Kasumi-1 (cell line): ENCODE measurements around the gene ADGRL3.
"Not testable (repeated sequence)": the region's sequence is repeated elsewhere in the genome, so short reads cannot be mapped to it uniquely, and the experiment has no call there.

Source experiments
- DNase-seq, 2 experiments: peaks; one replicate each; lab custom pipeline; 2025; lab: John Stamatoyannopoulos, UW

ADGRL3 gene

DNA sequence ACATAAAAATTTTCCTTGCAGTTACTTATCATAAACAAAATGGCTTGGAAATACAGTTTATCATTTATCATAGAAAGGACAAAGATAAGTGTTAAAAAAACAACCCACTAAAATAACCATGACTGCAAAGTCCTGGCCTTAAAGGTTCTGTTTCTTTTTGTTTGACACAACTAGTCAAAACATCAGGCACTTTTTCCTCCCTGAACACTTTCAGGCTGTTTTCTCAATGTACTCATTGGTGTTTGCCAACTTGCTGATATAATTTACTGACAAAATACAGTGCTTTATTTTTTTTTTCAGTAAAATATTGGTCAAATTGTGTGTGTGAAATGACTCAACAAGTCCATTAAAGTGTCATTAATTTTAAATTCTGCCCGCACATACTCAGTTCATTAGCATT, 156.6 kb downstream of the ADGRL3 start:
- DNase-seq, result no peak

DNA sequence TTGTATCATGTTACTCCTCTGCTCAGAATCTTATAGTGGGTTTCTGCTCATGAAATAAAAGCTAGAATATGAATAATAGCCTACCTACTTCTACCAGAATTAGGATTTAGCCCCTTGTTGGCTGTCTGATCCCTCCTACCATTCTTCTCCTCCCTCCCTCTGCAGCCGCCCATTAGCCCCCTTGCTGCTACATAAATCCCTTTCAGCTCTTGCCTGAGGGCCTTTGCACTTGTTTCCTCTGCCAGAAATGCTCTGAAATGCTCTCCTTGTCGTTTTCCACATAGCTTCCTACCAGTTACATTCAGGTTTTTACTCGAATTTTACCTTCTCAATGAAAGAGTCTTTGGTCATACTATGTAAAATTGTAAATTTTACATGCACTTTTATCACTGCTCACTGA, 159.2 kb downstream of the ADGRL3 start:
- no peak for DNase-seq

DNA sequence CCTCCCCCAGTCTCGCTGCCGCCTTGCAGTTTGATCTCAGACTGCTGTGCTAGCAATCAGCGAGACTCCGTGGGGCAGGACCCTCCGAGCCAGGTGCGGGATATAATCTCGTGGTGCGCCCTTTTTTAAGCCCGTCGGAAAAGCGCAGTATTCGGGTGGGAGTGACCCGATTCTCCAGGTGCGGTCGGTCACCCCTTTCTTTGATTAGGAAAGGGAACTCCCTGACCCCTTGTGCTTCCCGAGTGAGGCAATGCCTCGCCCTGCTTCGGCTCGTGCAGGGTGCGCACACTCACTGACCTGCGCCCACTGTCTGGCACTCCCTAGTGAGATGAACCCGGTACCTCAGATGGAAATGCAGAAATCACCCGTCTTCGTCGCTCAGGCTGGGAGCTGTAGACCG, 172.7 kb downstream of the ADGRL3 start:
- not testable (repeated sequence) for DNase-seq

DNA sequence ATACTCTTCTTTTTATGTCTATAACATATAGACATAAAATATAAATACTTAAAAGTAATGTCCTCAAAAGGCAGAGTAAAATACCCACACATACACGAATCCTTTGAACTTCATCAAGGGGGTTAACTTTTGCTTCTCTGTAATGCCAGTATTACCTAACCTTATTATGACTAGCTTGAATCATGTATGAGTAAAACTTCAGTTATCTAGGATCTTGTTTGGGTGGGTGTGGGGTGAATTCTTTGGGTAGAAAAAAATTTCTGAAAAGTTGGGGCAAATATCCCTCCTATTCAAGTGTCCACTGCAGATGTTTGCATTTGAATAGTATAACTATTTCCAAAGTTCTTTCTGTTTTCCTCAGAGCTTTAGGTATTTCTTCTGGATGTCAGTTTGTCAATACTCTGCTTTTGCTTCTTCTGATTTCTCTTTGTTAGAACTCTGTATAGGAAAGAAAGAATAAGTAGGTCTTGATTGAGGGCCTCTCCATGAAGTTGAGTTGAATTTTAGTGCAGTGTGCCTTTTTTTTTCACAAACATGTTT, 173.8 kb downstream of the ADGRL3 start:
- no peak for DNase-seq

DNA sequence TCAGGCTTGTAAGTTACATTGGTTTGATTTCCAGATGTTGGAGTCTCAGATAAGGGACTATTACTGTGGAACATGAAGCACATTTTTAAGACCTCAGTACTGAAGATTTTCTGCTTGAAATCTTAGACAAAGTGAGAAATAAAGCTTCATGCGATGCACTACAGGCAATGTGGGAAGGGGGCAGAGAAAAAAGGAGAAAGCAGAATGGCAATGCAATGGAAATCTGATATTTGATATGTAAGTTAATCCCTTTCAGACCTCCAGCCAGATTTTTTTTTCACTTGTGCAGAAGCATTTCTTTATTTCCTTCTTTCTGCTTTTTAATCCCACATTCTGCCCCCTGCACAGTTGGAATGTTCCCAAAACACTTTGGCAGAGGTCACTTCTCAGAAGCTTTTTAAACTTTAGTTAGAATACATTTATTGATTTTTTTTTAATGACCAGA, 174.3 kb downstream of the ADGRL3 start:
- DNase-seq, result no peak

DNA sequence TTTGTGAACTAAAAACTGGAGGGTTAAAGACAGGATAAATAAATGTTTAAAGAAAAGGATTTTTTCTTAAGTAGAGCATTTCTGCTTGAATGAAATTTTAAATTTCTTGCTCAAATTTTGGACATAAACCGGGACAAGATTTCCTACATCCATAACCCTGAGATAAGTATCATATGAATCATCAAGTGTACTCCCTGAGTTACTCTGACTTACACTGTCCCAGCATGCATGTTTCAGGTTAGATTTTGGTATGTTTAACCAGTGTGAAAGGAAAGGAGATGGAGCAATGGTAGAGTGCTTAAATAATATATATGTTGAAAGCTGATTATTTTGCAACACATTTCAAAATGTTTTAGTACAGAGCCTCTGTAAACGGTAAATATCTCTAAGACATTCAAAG, 175.2 kb downstream of the ADGRL3 start:
- no peak for DNase-seq

DNA sequence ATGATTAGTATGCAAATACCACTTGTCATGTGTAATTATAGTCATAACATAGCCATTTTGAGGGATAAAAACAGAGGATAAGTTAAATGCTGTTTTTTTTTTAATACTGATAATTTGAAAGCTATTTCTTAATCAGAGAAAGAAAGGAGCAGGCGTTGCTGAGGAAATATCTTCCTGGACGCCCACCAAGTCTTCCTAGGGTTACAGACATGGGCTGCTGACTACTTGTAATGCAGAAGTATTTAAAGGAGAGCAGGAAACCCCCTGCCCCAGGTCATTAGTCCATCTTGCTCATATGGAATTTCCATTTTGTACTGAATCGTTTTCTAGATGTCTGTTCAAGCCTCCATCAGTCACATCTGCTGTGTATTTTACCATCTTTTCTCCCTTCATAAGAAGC, 176.2 kb downstream of the ADGRL3 start:
- DNase-seq, result no peak

DNA sequence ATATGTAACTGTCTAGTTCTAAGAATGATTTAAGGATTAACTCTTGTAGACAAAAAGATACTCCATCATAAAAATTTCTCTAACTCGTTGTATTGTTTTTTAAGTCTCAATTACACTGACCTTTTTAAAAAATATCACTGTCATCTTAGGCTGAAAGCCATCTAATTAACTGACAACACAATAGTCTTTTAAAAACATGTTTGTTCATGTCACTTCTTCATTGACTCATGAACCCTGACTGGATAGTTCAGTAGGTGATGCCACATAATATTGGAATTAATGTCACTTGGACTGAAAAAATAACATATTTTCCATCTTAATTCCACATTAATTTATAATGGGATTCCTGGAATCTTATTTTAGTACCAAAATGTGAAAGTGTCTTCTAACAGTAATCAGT, 179.3 kb downstream of the ADGRL3 start:
- no peak for DNase-seq

DNA sequence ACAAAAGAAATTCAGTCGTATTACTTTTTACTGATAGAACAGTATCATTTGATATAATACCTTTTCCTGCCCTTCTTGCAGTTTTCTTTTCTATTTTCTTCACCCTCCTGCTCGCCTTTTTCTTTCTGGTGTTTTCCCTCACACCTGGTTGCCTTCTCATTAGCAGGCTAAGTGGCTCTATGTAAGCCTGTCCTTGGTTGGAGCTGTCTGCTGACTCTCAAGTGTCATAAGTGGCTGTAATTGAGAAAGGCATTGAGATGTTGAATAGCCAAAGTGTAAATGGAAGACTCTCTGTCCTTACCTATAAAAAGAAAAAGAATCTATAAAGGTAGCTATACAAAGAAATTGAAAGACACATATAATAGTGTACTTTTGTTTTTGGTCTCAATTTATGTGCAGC, 180.7 kb downstream of the ADGRL3 start:
- no peak for DNase-seq

DNA sequence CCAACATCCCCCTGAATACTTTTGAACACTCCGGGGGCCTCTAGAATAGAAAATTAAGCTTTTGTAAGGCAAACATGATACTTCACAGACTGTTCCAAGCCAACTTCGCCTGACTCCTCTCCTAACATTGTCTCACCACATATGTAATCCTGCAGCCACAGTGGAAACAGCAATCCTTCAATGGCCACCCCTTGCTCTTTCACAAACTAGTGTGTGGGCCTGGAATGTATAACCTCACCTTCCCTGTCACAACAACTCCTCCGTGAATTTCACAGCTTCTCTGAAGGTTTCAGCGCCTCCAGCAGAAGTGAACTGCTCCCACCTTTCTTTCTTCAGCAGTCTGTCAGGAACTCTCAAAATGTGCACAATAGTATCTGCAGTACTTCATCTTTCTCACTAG, 185.1 kb downstream of the ADGRL3 start:
- no peak for DNase-seq

DNA sequence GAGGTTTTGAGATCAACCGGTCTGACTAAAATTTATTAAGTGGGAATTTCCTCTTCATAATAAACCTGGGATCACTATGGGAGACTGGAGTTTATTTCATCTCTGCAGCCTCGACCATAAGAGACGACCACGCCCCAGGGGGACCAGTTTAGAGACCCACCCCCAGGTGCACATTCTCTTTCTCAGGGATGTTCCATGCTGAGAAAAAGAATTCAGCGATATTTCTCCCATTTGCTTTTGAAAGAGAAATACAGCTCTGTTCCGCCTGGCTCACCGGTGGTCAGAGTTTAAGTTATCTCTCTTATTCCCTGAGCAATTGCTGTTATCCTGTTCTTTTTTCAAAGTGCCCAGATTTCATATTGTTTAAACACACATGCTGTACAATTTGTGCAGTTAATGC, 187.2 kb downstream of the ADGRL3 start:
- not testable (repeated sequence) for DNase-seq

DNA sequence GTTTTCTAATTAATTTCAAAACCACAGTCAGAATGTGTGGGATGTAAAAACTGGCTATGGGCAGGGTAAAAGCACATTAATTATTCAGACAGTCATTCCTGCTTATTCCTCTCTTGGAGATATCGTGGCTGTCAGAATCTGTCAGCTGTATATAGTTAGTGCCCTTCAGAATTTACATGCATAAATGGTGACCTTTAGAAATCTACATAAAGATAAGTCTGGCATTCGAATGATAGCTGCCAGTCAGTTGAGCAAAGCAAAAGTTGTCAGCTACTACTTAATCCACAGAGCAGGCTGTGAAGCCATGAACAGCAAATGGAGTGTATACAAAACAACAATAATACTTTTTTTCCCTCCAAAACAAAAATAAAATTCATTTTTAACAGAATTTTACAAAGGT, 189.5 kb downstream of the ADGRL3 start:
- DNase-seq, result no peak

DNA sequence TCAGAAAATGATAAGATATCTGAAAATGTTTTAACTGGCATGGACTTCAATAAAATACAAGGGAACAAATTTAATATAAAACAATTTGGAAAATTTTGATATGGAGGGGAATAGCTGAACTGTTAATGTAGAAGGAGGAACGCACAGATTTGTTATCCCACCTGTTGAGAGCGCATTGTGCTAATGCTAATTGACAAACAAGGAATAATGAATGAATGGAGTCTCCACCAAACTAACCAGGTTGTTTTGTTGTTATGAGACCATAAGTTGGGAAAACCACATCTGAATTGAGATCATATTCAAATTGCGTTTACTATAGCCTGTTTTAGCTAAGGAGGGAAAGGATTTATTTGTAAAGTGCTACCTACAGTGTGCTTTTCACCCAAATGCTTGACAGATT, 195.6 kb downstream of the ADGRL3 start:
- DNase-seq, result no peak

DNA sequence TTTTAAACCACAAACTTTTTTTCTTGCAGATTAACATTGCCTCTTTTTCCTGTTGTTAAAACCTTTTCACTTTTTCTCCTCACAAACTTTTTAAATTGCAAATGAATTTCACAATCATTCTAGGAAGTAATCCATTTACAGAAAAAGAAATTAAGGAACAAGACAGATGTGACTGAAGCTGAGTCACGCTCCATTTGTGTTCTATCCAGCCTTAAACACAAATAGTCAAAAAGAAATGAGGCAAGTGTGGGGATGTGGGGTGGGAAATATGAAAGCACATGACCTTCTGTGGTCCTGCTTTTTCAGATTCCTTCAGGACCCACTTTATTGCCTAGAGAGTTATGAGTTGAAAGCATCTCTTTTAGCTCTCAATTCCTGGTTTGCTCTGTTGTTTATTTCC, 197.0 kb downstream of the ADGRL3 start:
- DNase-seq, result peak; percentile 26 to 29

DNA sequence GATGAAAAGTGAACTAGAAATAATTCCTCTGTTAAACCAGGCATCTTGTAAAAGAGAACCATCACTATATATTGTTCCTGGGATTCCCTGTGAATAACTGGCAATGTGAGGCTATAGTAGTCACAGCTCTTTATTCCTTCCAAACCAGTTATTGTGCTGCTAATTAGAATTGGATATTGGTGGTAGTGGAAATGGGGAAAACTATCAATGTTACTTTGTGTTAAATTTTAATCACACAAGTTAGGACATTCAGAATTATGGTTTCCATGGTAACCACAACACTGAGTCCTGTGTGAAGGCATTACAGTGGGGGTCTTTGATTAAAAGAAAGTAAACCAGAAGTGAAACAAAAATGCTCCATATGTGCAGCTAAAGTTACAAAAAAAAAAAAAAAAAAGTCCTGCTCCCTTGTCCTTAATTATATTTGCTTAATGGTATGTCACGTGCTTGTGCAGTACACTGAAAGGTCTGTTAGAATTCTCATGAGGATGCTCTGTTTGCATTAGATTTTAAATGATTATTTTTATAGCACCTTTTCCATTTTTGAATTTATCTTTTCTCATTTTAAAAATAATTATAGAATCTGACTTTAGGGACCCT, 200.4 kb downstream of the ADGRL3 start:
- DNase-seq, result no peak

DNA sequence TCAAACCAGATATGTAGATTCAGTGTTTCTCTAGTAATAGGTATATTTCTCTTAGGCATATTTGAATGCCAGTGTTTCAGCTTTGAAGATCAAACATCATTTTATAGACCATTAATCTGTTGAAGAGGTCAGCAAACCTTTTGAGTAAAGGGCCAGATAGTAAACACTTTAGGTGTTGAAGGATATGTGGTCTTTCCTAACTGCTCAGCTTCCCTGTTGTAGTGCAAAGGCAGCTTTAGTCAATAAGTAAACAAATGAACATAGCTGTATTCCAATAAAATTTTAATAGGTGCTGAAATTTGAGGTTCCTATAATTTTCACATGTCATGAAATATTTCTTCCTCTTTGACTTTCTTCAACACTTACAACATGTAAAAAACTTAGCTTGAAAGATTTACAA, 201.6 kb downstream of the ADGRL3 start:
- no peak for DNase-seq

DNA sequence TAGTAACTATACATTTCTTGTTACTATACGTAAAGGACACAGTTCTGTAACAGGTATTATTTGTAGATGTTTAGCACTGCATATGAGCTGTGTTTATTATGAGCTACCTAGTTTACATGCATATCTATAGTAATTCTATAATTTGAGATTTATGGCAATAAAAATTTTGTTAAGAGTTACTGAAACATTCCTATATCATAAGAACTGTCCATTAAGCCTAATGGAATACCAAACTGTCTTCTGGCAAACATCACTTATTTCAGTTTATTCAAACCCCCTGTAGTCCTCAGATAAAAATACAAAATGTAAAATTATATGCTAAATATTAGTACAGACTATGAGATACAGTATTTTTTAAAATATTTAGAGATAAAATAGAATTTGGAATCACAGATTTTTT, 205.2 kb downstream of the ADGRL3 start:
- DNase-seq, result no peak

DNA sequence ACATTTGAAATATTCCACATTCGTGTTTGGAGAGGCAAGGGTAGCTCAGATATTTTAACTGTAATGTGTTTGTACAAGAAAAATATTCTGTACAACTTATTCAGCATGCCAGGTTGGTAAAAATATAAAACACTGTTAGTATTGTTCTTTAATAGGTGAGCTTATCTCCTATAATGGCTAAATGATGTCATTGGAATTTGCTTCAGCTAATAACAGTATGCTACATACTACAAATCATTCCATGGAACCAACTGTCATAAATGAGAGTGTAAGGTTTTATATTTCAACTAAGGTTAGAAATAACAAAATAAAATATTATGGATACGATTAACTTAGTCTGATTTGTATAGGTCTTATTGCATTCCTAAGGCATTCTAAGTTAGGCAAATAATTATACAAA, 206.6 kb downstream of the ADGRL3 start:
- no peak for DNase-seq

DNA sequence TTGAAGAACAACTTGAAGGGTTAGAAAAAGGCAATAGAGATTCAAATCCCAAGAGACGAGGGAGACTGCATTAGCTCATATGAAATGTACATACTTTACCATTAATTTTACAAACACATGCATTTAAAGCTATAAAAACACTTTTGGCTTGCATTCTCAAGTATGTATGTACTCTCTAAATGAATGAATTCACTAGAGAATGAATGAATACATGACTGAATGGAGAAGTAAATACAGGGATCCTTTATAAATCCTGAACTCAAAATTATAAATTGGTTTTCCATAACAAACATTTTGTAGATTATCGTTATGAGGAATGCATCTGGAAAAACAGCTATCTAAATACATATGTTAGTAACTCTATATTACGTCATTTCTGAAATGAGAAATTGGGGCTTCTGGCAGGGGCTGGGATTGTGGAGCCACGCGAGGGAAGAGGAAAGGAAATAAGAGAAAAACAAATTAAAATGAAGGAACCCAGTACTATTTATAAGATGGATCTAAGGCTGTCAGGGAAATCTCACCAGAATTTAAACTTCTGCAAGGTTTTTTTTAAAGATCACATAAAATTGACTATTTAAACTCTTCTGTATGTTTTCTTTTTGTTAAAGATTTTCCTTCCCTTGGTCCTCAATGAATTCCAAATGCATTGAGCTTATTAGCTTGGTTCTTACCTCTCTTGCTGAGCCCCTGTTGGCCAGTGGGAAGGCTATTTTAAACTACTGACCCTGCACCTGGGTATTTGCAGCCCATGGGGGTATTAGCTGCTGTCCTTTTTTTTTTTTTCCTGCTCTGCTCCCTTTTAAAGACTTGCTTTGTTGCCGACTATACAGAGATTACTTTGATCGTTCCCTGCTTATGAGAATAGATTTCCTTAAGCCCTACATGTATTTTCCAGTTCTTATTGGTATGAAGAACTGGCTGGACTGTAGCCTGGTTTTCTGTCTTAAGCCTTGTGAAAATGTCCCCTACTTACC, 207.8 kb downstream of the ADGRL3 start:
- no peak for DNase-seq

DNA sequence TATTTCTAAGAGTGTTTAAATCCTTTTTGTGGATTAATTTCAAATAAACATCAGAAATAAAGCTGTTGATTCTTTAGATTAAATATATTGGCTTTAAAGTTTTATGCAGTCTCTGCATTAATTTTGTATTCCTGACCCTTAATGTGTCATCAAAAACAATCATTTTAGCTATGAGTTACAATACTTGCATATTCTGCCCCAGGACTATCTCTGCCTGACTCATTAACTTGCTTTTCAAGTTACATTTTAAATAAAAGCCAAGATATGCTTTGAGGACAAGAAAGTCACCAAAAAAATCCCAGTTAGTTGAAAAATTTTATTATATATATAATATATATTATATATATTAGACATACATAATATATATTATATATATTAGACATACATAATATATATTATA, 208.7 kb downstream of the ADGRL3 start:
- DNase-seq, result no peak

DNA sequence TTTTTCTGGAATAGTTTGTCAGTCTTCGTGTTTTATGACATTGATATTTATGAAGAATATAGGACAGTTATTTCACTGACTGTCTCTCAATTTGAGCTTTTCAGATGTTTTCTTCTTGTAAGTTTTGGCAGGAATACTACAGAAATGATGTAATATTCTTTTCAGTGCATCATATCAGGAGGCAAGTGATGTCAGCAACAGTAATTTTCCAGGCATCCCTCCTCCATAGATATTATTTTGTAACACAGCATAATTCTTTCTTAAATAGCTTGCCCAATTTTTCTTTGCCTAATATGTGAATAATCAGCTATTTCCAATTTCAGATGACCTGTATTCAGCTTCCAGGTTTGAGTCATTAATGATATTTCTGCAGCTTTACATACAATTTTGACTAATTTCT, 211.1 kb downstream of the ADGRL3 start:
- DNase-seq, result no peak

DNA sequence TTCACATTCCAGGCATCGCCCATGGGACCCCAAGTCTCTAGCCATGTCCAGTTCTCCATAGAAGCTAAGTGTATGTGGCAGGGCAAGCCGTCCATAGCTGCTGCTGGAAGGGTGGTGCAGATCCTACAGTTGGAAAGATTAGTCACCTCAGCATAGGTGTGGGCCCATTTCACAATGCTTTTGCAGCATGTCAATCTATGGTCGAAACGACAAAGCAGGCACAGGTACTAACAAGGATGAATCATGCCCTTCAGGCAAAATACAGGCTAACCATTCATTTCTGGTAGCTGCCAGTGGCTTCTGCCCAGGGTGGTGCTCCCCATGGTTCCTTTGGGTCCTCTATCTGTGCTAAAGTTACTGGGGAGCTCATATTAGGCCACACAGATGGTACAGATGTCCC, 225.2 kb downstream of the ADGRL3 start:
- DNase-seq, result no peak

DNA sequence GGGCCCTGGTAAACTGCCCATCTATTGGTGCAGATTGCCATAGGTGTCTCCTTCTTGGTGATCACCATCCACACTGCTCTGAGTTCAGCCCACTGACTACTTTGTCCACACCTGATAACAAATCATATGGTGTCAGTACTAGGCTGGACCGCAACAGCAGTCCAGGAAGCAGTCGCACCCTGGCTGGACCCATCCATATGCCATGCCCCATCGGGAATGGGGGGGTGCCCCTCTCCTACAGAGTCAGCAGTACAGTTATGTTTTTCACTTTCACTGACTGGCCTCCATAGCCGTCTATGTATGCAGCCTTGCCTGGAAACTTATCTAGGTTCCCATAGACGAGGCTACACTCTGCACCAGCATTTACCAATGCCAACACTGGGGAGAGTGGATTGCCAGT, 226.1 kb downstream of the ADGRL3 start:
- no peak for DNase-seq
